HG02938 (cell line): ENCODE results near the gene SH3RF1.

Experiments used
- ATAC-seq: cut with Tn5 transposase; IDR thresholded peaks from one replicate; pipeline ENCODE4 v1.9.1; 2021; ENCODE audit warnings: mild to moderate bottlenecking, moderate library complexity; ENCODE audit not compliant: unreplicated experiment

Gene SH3RF1

GRCh38 chr4:169252339-169253112, 18.2 kb downstream of the SH3RF1 start:
- ATAC-seq, result peak; percentile 80

- no peak for ATAC-seq
These were observed 19.2 kb downstream of the SH3RF1 start for GRCh38 chr4:169251291-169252235.

- no peak for ATAC-seq
These were observed 20.0 kb downstream of the SH3RF1 start for GRCh38 chr4:169250796-169251195.

- ATAC-seq, result no peak
These were observed 20.8 kb downstream of the SH3RF1 start for GRCh38 chr4:169249999-169250398.

GRCh38 chr4:169249214-169249973, 21.4 kb downstream of the SH3RF1 start:
- ATAC-seq, result peak; percentile 71

GRCh38 chr4:169248645-169249044, 22.1 kb downstream of the SH3RF1 start:
- no peak for ATAC-seq

GRCh38 chr4:169246957-169247396, 23.8 kb downstream of the SH3RF1 start:
- no peak for ATAC-seq

GRCh38 chr4:169246279-169246678, 24.5 kb downstream of the SH3RF1 start:
- no peak for ATAC-seq

GRCh38 chr4:169245061-169245460, 25.7 kb downstream of the SH3RF1 start:
- no peak for ATAC-seq

GRCh38 chr4:169243825-169244609, 26.7 kb downstream of the SH3RF1 start:
- no peak for ATAC-seq

- ATAC-seq, result no peak
These were observed 29.3 kb downstream of the SH3RF1 start for GRCh38 chr4:169241464-169241863.

GRCh38 chr4:169239221-169239905, 31.4 kb downstream of the SH3RF1 start:
- no peak for ATAC-seq

- no peak for ATAC-seq
These were observed 32.3 kb downstream of the SH3RF1 start for GRCh38 chr4:169238445-169238844.

GRCh38 chr4:169236873-169237626, 33.7 kb downstream of the SH3RF1 start:
- no peak for ATAC-seq

- no peak for ATAC-seq
These were observed 34.7 kb downstream of the SH3RF1 start for GRCh38 chr4:169236078-169236477.

GRCh38 chr4:169234137-169234855, 36.5 kb downstream of the SH3RF1 start:
- no peak for ATAC-seq

GRCh38 chr4:169233691-169234090, 37.1 kb downstream of the SH3RF1 start:
- no peak for ATAC-seq

- ATAC-seq, result no peak
These were observed 39.0 kb downstream of the SH3RF1 start for GRCh38 chr4:169231647-169232262.
